Endodermal cell (in vitro differentiated cells): Measurements from ENCODE around the gene RADX. TPM values are rescaled to one million over a fixed set of nuclear protein-coding genes. Genes with fewer than 3 reads are reported as not detected.

ENCODE experiments used
- DNase-seq: peaks from one replicate; pipeline ENCODE4 v3.0.0-alpha.2; 2017
- H3K27ac ChIP-seq: 2 replicates; pipeline ENCODE4 v1.5.1; 2013; ENCODE audit warnings: mild to moderate bottlenecking, low read depth, low read length, moderate library complexity
- H3K27me3 ChIP-seq: 2 replicates; pipeline ENCODE4 v1.6.1; 2013; ENCODE audit warnings: mild to moderate bottlenecking, low read length, moderate library complexity; ENCODE audit not compliant: insufficient read depth, control insufficient read depth, poor library complexity, severe bottlenecking
- H3K36me3 ChIP-seq: 2 replicates; pipeline ENCODE4 v1.7.0; 2013; ENCODE audit warnings: mild to moderate bottlenecking, low read length, moderate library complexity; ENCODE audit not compliant: control insufficient read depth, insufficient read depth
- H3K4me1 ChIP-seq: one replicate; pipeline ENCODE4 v1.7.0; 2013; ENCODE audit warnings: low read length; ENCODE audit not compliant: control insufficient read depth, insufficient read depth
- H3K4me3 ChIP-seq: 2 replicates; pipeline ENCODE4 v1.5.1; 2013; ENCODE audit warnings: mild to moderate bottlenecking, low read length, moderate library complexity
- H3K9ac ChIP-seq: 2 replicates; pipeline ENCODE4 v1.6.1; 2013; ENCODE audit warnings: mild to moderate bottlenecking, low read length, moderate library complexity; ENCODE audit not compliant: poor library complexity, severe bottlenecking; ENCODE audit errors: extremely low read depth
- H3K9me3 ChIP-seq: 2 replicates; pipeline ENCODE4 v1.6.1; 2013; ENCODE audit warnings: mild to moderate bottlenecking, low read length, moderate library complexity; ENCODE audit not compliant: control insufficient read depth
- H3K27ac Mint-ChIP-seq: 2 replicates; pipeline ENCODE4 v1.8.0; 2020; ENCODE audit warnings: mixed read lengths
- H3K27me3 Mint-ChIP-seq: 2 replicates; pipeline ENCODE4 v1.8.0; 2021; ENCODE audit warnings: mild to moderate bottlenecking, mixed read lengths; ENCODE audit not compliant: insufficient read depth
- H3K36me3 Mint-ChIP-seq: 2 replicates; pipeline ENCODE4 v1.8.0; 2020; ENCODE audit warnings: low read depth, mixed read lengths
- H3K4me1 Mint-ChIP-seq: 2 replicates; pipeline ENCODE4 v1.8.0; 2020; ENCODE audit warnings: mixed read lengths
- H3K4me3 Mint-ChIP-seq: 2 replicates; pipeline ENCODE4 v1.8.0; 2020; ENCODE audit warnings: mild to moderate bottlenecking, moderate library complexity, mixed read lengths
- H3K9me3 Mint-ChIP-seq: 2 replicates; pipeline ENCODE4 v1.8.0; 2020; ENCODE audit warnings: mild to moderate bottlenecking, mixed read lengths
- CTCF ChIP-seq: fragments of 200-600 bp; sonication (generic); conservative IDR thresholded peaks from 2 replicates; pipeline ENCODE4 v1.5.0; 2021; ENCODE audit warnings: antibody characterized with exemption, mild to moderate bottlenecking
- WGBS, 2 experiments: methylation state at CpG; one replicate each; pipeline versions ENCODE4 v1.1.5 to v1.1.7; 2013; ENCODE audit warnings: missing lambda C conversion rate in 2 of 2, mixed read lengths in 1 of 2; ENCODE audit not compliant: insufficient coverage in 1 of 2, insufficient read length in 1 of 2; 5-methylcytosine and 5-hydroxymethylcytosine counted together
- total RNA-seq, 2 donors: library from RNA; stranded (reverse); fragmentation: NEBNext Ultra II Directional in 1 of 2; extraction: Animal tissue kit (Norgen Biotek cat#: 25700) in 1 of 2; gene quantifications; 2 replicates in 1 of 2; 3 replicates in 1 of 2; pipeline ENCODE4 v1.2.1, GENCODE V29; 2021

The RADX gene
- total RNA-seq, 2 donors from 2014 or later, result 0.40 to 4.3 TPM

- no peaks in the 10 kb centered on the region for H3K36me3 Mint-ChIP-seq
- 57% methylated on average over 1 of the region's 1 CpG; no CpG with 5 or more reads in 1 of the 2 experiments for WGBS, 2 experiments
- no peak overlapping the region for H3K4me3 ChIP-seq
- H3K4me3 Mint-ChIP-seq, result no peak overlapping the region
- H3K27ac Mint-ChIP-seq, result no peak overlapping the region
- no peaks in the 10 kb centered on the region for H3K4me1 Mint-ChIP-seq
- H3K9ac ChIP-seq, result no peak overlapping the region
- no peaks in the 10 kb centered on the region for H3K27me3 ChIP-seq
- H3K36me3 ChIP-seq, result no peaks in the 10 kb centered on the region
- no peak for DNase-seq
- H3K27ac ChIP-seq, result no peak overlapping the region
- H3K4me1 ChIP-seq, result no peaks in the 10 kb centered on the region
- no peak for TF ChIP-seq CTCF
- no peaks in the 10 kb centered on the region for H3K9me3 ChIP-seq
- H3K9me3 Mint-ChIP-seq, result peaks cover 20% of the 10 kb centered on the region
- H3K27me3 Mint-ChIP-seq, result no peaks in the 10 kb centered on the region
These were observed 90.9 kb downstream of the RADX start for GRCh38 chrX:106702636-106703035.

DNA sequence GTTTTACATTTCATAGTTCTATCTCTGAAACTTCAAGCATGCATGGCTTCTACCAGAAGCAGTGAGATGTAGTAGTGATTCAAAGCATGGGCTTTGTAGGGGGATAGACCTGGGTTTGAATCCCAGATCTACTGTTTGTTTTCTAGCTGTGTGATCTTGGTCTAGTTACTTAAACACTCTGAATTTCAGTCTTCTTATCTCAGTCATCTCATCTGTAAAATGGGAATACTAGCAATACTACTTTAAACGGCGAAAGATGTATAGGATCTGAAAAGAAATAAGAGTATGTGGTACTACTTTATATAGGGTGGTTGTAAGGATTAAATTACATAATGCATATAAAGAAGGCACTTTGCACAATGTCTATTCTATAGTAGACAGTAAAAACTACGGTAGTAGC is 94.7 kb downstream of the RADX start:
- Mint-ChIP-seq H3K36me3 (no peaks in the 10 kb centered on the region), H3K4me3 (no peak overlapping the region), H3K4me1 (no peaks in the 10 kb centered on the region), H3K27ac (no peak overlapping the region), H3K9me3 (peaks cover 22% of the 10 kb centered on the region), H3K27me3 (no peaks in the 10 kb centered on the region)
- Histone ChIP-seq H3K27me3 (no peaks in the 10 kb centered on the region), H3K36me3 (no peaks in the 10 kb centered on the region), H3K9ac (no peak overlapping the region), H3K4me3 (no peak overlapping the region), H3K9me3 (no peaks in the 10 kb centered on the region), H3K4me1 (no peaks in the 10 kb centered on the region), H3K27ac (no peak overlapping the region)
- TF ChIP-seq CTCF, result no peak
- 100% methylated on average over 1 to 3 of the region's 3 CpGs for WGBS, 2 experiments
- no peak for DNase-seq

DNA sequence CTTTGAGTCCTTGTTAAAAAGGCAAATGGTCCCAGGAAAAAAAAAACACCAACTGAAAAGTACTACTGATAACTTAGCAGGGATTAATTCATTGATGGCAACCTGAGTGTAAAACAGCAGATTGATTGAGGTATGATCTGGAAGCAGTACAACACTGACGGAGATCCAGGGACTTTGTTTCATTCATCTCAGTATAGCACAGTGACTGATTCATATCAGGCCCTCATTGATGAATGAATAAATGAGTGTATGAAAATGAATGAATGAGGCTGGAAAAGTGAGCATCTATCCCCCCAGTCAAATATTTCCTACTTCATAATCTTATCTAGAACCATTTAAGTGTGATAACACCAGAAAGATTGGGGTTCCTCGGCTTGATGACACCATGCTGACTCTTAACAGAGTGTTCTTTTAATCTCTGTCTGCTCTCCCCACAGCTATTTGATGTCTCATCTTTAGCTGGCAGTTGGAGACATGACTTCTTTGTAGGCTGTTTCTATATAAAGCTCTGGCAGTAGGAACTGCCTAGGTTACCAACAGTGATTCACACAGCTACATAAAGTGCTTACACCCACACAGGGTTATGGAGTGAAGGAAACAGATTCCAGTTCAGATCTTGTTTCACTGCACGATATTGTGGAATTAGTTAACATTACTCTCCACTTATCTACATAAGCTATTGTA is 96.1 kb downstream of the RADX start:
- H3K27ac ChIP-seq, result no peak overlapping the region
- no peaks in the 10 kb centered on the region for H3K27me3 Mint-ChIP-seq
- H3K4me3 Mint-ChIP-seq, result no peak overlapping the region

More for the DNA sequence above, 96.1 kb downstream of the RADX start:
- Mint-ChIP-seq H3K4me1 (no peaks in the 10 kb centered on the region), H3K36me3 (no peaks in the 10 kb centered on the region), H3K9me3 (peaks cover 30% of the 10 kb centered on the region), H3K27ac (no peak overlapping the region)
- 20 to 64% methylated on average over 1 to 2 of the region's 3 CpGs for WGBS, 2 experiments
- H3K9me3 ChIP-seq, result no peaks in the 10 kb centered on the region
- H3K4me3 ChIP-seq, result no peak overlapping the region
- no peaks in the 10 kb centered on the region for H3K27me3 ChIP-seq
- H3K4me1 ChIP-seq, result no peaks in the 10 kb centered on the region
- TF ChIP-seq CTCF, result no peak
- no peak for DNase-seq
- H3K36me3 ChIP-seq, result no peaks in the 10 kb centered on the region
- H3K9ac ChIP-seq, result no peak overlapping the region
